ENCODE data around the gene GALNT18.

DNA sequence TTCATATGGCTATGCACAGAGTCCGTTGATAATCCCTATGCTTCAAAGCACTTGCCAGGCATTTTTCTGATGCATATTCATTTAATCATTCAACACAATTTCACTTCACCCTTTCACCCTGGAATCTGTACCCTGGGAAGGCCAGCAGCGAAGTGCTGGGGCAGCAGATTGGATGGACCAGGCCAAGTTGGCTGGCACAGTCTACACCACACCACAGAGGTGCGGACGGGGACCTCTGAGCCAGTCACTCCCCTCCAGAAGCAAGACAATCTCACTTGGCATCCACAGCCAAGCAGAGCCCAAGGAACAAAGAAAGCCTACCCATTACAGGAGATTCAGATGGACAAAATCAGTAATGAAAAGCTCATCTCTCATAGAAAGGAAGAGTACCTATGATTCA is 130.2 kb downstream of the GALNT18 start:
- TF ChIP-seq POLR2A (IDR thresholded peaks at IDR 0.05; ENCODE audit: low read depth, low read length) (no peak), RAD21 (IDR thresholded peaks at IDR 0.05; ENCODE audit: low read length) (no peak)

Measured in IMR-90 (cell line).